Endothelial cell of umbilical vein (primary cell): Measurements from ENCODE around the gene KIZ. TPM values are rescaled to one million over a fixed set of nuclear protein-coding genes. Genes with fewer than 3 reads are reported as not detected.

Source experiments
- BruUV-seq: library from RNA; stranded (reverse); fragments of 400-500 nt; replicated peaks from 2 replicates; lab custom pipeline; 2021; lab: Mats Ljungman, UMichigan
- CTCF ChIA-PET: fragments of 300-600, 350-600 bp; sonication (Branson Sonifier 250); formaldehyde crosslinking; loops from one replicate; lab custom pipeline; 2021; ENCODE audit warnings: antibody characterized with exemption, inconsistent platforms; lab: Charles Lee
- POLR2A ChIA-PET: fragments of 300-600, 350-600 bp; sonication (Branson Sonifier 250); formaldehyde crosslinking; loops from one replicate; lab custom pipeline; 2021; ENCODE audit warnings: antibody characterized with exemption, inconsistent platforms; lab: Charles Lee
- DNase-seq: peaks from one replicate; pipeline ENCODE4 v3.0.0-alpha.2; 2011; ENCODE audit warnings: low read depth, low spot score
- FAIRE-seq: peaks from 2 replicates; lab custom pipeline; 2011; peaks lifted over from hg19 to GRCh38; lab: Jason Lieb, UNC
- H2AFZ ChIP-seq: 2 replicates; pipeline ENCODE4 v1.6.0; 2012; ENCODE audit warnings: low read depth, low read length, control low read depth, inconsistent platforms
- H3K27ac ChIP-seq: 2 replicates; pipeline ENCODE4 v1.5.1; 2011; ENCODE audit warnings: low read depth, mild to moderate bottlenecking, control low read depth, low read length, moderate library complexity; ENCODE audit not compliant: insufficient read depth
- H3K27me3 ChIP-seq, 2 experiments: 2 replicates each; pipeline versions ENCODE4 v1.6.0 to v1.6.1; 2011; ENCODE audit warnings: low read length in 2 of 2, mixed read lengths in 1 of 2; ENCODE audit not compliant: control insufficient read depth in 2 of 2, insufficient read depth in 2 of 2
- H3K36me3 ChIP-seq, 2 experiments: 2 replicates in 1 of 2; 3 replicates in 1 of 2; pipeline ENCODE4 v1.5.1; 2011; ENCODE audit warnings: low read length in 2 of 2, mild to moderate bottlenecking in 1 of 2, moderate library complexity in 1 of 2; ENCODE audit not compliant: control insufficient read depth in 2 of 2, insufficient read depth in 2 of 2; ENCODE audit errors: extremely low read depth in 1 of 2
- H3K4me1 ChIP-seq: 3 replicates; pipeline ENCODE4 v1.5.1; 2011; ENCODE audit warnings: mild to moderate bottlenecking, low read length; ENCODE audit not compliant: control insufficient read depth, insufficient read depth; ENCODE audit errors: extremely low read depth
- H3K4me2 ChIP-seq: 2 replicates; pipeline ENCODE4 v1.6.1; 2011; ENCODE audit warnings: low read length, control low read depth, mixed read lengths; ENCODE audit not compliant: insufficient read depth
- H3K4me3 ChIP-seq, 3 experiments: fragments of 200-600 bp in 1 of 3; sonication (generic), shearing (Covaris generic) in 1 of 3; replicated peaks in 1 of 3; 2 replicates each; pipeline ENCODE4 v1.5.1; 2011 to 2016; ENCODE audit warnings: control low read depth in 3 of 3, low read length in 3 of 3, mild to moderate bottlenecking in 2 of 3, inconsistent platforms in 1 of 3, low read depth in 1 of 3, moderate library complexity in 1 of 3; ENCODE audit not compliant: insufficient read depth in 1 of 3
- H3K79me2 ChIP-seq: 2 replicates; pipeline ENCODE4 v1.6.0; 2012; ENCODE audit warnings: low read length, inconsistent platforms; ENCODE audit not compliant: control insufficient read depth, insufficient read depth
- H3K9ac ChIP-seq: replicated peaks from 2 replicates; pipeline ENCODE3; 2011; ENCODE audit warnings: low read length, control low read depth; ENCODE audit not compliant: insufficient read depth; ENCODE audit errors: extremely low read depth
- H3K9me1 ChIP-seq: replicated peaks from 3 replicates; pipeline ENCODE4 v1.6.0; 2011; ENCODE audit warnings: mild to moderate bottlenecking, low read length; ENCODE audit not compliant: control insufficient read depth, insufficient read depth; ENCODE audit errors: extremely low read depth
- H3K9me3 ChIP-seq: replicated peaks from 2 replicates; pipeline ENCODE4 v1.5.1; 2012; ENCODE audit warnings: low read length, inconsistent platforms; ENCODE audit not compliant: control insufficient read depth, insufficient read depth
- H4K20me1 ChIP-seq: replicated peaks from 2 replicates; pipeline ENCODE3; 2011; ENCODE audit warnings: mild to moderate bottlenecking, low read length; ENCODE audit not compliant: control insufficient read depth, insufficient read depth; ENCODE audit errors: extremely low read depth
- EZH2 ChIP-seq: IDR thresholded peaks from 2 replicates; pipeline ENCODE4 v1.6.1; 2012; ENCODE audit warnings: borderline replicate concordance, low read depth, mild to moderate bottlenecking, moderate library complexity, low read length, inconsistent platforms; ENCODE audit not compliant: severe bottlenecking
- FOS ChIP-seq: IDR thresholded peaks from 2 replicates; pipeline ENCODE4 v1.6.1; 2011; ENCODE audit warnings: mild to moderate bottlenecking, low read length, moderate library complexity, borderline replicate concordance; ENCODE audit not compliant: insufficient read depth
- GATA2 ChIP-seq: IDR thresholded peaks from 2 replicates; pipeline ENCODE4 v1.7.0; 2011; ENCODE audit warnings: low read depth, mild to moderate bottlenecking, moderate library complexity, mixed read lengths, low read length; ENCODE audit not compliant: insufficient read length, insufficient read depth
- JUN ChIP-seq: IDR thresholded peaks from 2 replicates; pipeline ENCODE4 v1.6.1; 2011; ENCODE audit warnings: borderline replicate concordance, low read depth; ENCODE audit not compliant: insufficient read length, insufficient read depth
- MYC ChIP-seq: IDR thresholded peaks from one replicate; pipeline ENCODE4 v1.6.1; 2011; ENCODE audit warnings: mild to moderate bottlenecking, low read depth, low read length
- POLR2A ChIP-seq: IDR thresholded peaks from 2 replicates; pipeline ENCODE4 v1.6.1; 2012; ENCODE audit warnings: low read depth, mild to moderate bottlenecking, control low read depth, low read length
- POLR2AphosphoS5 ChIP-seq: IDR thresholded peaks from 2 replicates; pipeline ENCODE4 v1.6.1; 2012; ENCODE audit warnings: low read depth, mild to moderate bottlenecking, control low read depth, low read length, moderate library complexity; ENCODE audit not compliant: insufficient read depth
- dilution Hi-C: fragments of 300-500 bp; cut with MboI; formaldehyde crosslinking; loops from one replicate; pipeline ENCODE4 v1.15.0; 2019; ENCODE audit warnings: low sequenced_read_pairs; ENCODE audit not compliant: extremely low pct_ligation_motif_present
- intact Hi-C: fragments of 100-400 bp; cut with micrococcal nuclease; formaldehyde crosslinking; loops from one replicate; pipeline ENCODE4 v1.10.0; 2022
- polyA plus RNA-seq, 4 experiments: library from polyadenylated mRNA; depleted of rRNA in 3 of 4; stranded (reverse) in 3 of 4; unstranded in 1 of 4; fragments of >200 nt; gene quantifications; 2 replicates each; pipeline versions ENCODE4 v1.2.1 to v1.2.3, GENCODE V29; 2011 to 2012; ENCODE audit warnings: missing spikeins in 1 of 4
- total RNA-seq: library from RNA; stranded (reverse); gene quantifications from 2 replicates; pipeline ENCODE4 v1.2.3, GENCODE V29; 2021
- TF ChIP-seq, protein P1 (sequence below), 2 donors: IDR thresholded peaks; 1 replicate in 1 of 2; 2 replicates in 1 of 2; pipeline ENCODE4 v1.5.1; 2011; ENCODE audit warnings: low read length in 2 of 2, mild to moderate bottlenecking in 2 of 2, moderate library complexity in 2 of 2, control low read depth in 1 of 2, inconsistent platforms in 1 of 2, low read depth in 1 of 2; ENCODE audit not compliant: insufficient read depth in 1 of 2; ENCODE audit errors: extremely low read depth in 1 of 2
- TF ChIP-seq, protein P2 (sequence below): IDR thresholded peaks from 2 replicates; pipeline ENCODE4 v1.6.1; 2011; ENCODE audit not compliant: insufficient read depth, insufficient read length

Gene KIZ
- total and polyA plus RNA-seq, 2 donors (not counting 3 experiments of a cell fraction or from before 2014, with no cell fraction given) = 3.9 to 7.3 TPM

- dilution Hi-C loops (no loop called here), intact Hi-C loops (no loop called here)
- Histone ChIP-seq H3K9me3 (no peaks in the 10 kb centered on the region), H3K4me2 (no peak overlapping the region), H2AFZ (no peak overlapping the region), H3K9ac (no peak overlapping the region), H3K36me3 (no peaks in the 10 kb centered on the region), H3K27me3 (peaks cover 0 to 1% of the 10 kb centered on the region in 2 experiments), H3K4me1 (no peaks in the 10 kb centered on the region), H3K4me3 (no peak overlapping the region), H3K9me1 (no peaks in the 10 kb centered on the region), H4K20me1 (no peaks in the 10 kb centered on the region), H3K79me2 (no peaks in the 10 kb centered on the region), H3K27ac (no peak overlapping the region)
- BruUV-seq = no TSS peak
- TF ChIP-seq EZH2 (no peak), FOS (no peak), POLR2A (no peak), MYC (no peak), JUN (no peak), GATA2 (no peak), POLR2AphosphoS5 (no peak)
- TF ChIP-seq, protein P1, sequence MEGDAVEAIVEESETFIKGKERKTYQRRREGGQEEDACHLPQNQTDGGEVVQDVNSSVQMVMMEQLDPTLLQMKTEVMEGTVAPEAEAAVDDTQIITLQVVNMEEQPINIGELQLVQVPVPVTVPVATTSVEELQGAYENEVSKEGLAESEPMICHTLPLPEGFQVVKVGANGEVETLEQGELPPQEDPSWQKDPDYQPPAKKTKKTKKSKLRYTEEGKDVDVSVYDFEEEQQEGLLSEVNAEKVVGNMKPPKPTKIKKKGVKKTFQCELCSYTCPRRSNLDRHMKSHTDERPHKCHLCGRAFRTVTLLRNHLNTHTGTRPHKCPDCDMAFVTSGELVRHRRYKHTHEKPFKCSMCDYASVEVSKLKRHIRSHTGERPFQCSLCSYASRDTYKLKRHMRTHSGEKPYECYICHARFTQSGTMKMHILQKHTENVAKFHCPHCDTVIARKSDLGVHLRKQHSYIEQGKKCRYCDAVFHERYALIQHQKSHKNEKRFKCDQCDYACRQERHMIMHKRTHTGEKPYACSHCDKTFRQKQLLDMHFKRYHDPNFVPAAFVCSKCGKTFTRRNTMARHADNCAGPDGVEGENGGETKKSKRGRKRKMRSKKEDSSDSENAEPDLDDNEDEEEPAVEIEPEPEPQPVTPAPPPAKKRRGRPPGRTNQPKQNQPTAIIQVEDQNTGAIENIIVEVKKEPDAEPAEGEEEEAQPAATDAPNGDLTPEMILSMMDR (IDR thresholded peaks at IDR 0.05; ENCODE audit: extremely low read depth in 1 of 2, insufficient read depth in 1 of 2, low read depth in 1 of 2, low read length in 2 of 2) = no peak
- TF ChIP-seq, protein P2, sequence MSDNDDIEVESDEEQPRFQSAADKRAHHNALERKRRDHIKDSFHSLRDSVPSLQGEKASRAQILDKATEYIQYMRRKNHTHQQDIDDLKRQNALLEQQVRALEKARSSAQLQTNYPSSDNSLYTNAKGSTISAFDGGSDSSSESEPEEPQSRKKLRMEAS = no peak
- FAIRE-seq = no peak
- DNase-seq = no peak
- POLR2A ChIA-PET = no interaction called here
- CTCF ChIA-PET = interaction anchor here (1.2 to 1.7 kb wide), 2 partner anchors 11 to 239 kb away, joined by 3 to 4 read pairs; no protein-coding TSS in a partner anchor
These were observed 139.6 kb downstream of the KIZ start for GRCh38 chr20:21265261-21266190.
